OCI-LY7 (cell line): ENCODE data around the gene CLCA4.

Experiments
- CTCF ChIP-seq: fragments of 200-600 bp; sonication (generic); conservative IDR thresholded peaks from 2 replicates; pipeline ENCODE4 v1.5.1; 2014; ENCODE audit warnings: mild to moderate bottlenecking, antibody characterized with exemption, low read length, moderate library complexity, mixed read lengths
- EZH2phosphoT487 ChIP-seq: fragments of 200-600 bp; sonication (generic); IDR thresholded peaks from 2 replicates; pipeline ENCODE4 v1.6.1; 2018; ENCODE audit warnings: low read depth, borderline replicate concordance, mild to moderate bottlenecking, mixed run types, antibody characterized with exemption, low read length, moderate library complexity, mixed read lengths

- TF ChIP-seq CTCF (no peak), EZH2phosphoT487 (no peak)
Observed at GRCh38 chr1:86508583-86508969, 38.3 kb upstream of the CLCA4 start.
